ENCODE data around the gene ITPRIPL2.
A peak's percentile ranks its signal among the peaks of the same experiment; 100 is the strongest.

ITPRIPL2 gene

GRCh38 chr16:19145010-19145409 lies 31.2 kb downstream of the ITPRIPL2 start:
- no peak for DNase-seq

- no peak for DNase-seq
Measured at GRCh38 chr16:19147126-19147525, 33.4 kb downstream of the ITPRIPL2 start.

GRCh38 chr16:19147627-19148026 lies 33.9 kb downstream of the ITPRIPL2 start:
- DNase-seq: no peak

GRCh38 chr16:19148189-19148588 lies 34.4 kb downstream of the ITPRIPL2 start:
- DNase-seq: no peak

GRCh38 chr16:19151310-19151709 lies 37.5 kb downstream of the ITPRIPL2 start:
- DNase-seq: no peak

GRCh38 chr16:19152042-19152441 lies 38.3 kb downstream of the ITPRIPL2 start:
- no peak for DNase-seq

- no peak for DNase-seq
Measured at GRCh38 chr16:19153876-19154275, 40.1 kb downstream of the ITPRIPL2 start.

- DNase-seq: no peak
Measured at GRCh38 chr16:19162085-19162484, 48.3 kb downstream of the ITPRIPL2 start.

GRCh38 chr16:19163215-19163614 lies 49.5 kb downstream of the ITPRIPL2 start:
- DNase-seq: no peak

GRCh38 chr16:19164285-19164684 lies 50.5 kb downstream of the ITPRIPL2 start:
- DNase-seq: no peak

- no peak for DNase-seq
Measured at GRCh38 chr16:19165101-19165500, 51.3 kb downstream of the ITPRIPL2 start.

- DNase-seq: no peak
Measured at GRCh38 chr16:19166500-19166899, 52.7 kb downstream of the ITPRIPL2 start.

GRCh38 chr16:19167710-19168370 lies 54.1 kb downstream of the ITPRIPL2 start, which contains the start of gene SYT17:
Gene SYT17, plus strand, starts transcription at chr16:19168240. Its CDS starts 407 bp downstream, at chr16:19168647.
- DNase-seq: peak; percentile 48

GRCh38 chr16:19168371-19169081 lies 54.8 kb downstream of the ITPRIPL2 start:
- DNase-seq: peak; percentile 69

GRCh38 chr16:19169082-19169639 lies 55.4 kb downstream of the ITPRIPL2 start:
- DNase-seq: no peak

GRCh38 chr16:19170043-19170655 lies 56.4 kb downstream of the ITPRIPL2 start:
- no peak for DNase-seq
